ENCODE results near the gene PPP1R2. TPM values are rescaled to one million over a fixed set of nuclear protein-coding genes. Genes with fewer than 3 reads are reported as not detected.
A peak's percentile ranks its signal among the peaks of the same experiment; 100 is the strongest.

Gene PPP1R2
- total and polyA plus RNA-seq, 12 donors = 13.6 to 179 (median 49.5) TPM

GRCh38 chr3:195553268-195553667, 10.1 kb upstream of the PPP1R2 start:
- Histone ChIP-seq H3K27ac (no peak overlapping the region), H3K4me1 (replicated peaks in 1 of 2) (peaks cover 0 to 10% of the 10 kb centered on the region in 2 donors), H3K36me3 (replicated peaks in 1 of 2) (no peaks in the 10 kb centered on the region), H3K9me3 (replicated peaks in 1 of 3) (no peaks in the 10 kb centered on the region), H3K4me3 (no peak overlapping the region), H3K27me3 (no peaks in the 10 kb centered on the region)
- no peak for DNase-seq
- WGBS, 4 donors = 81 to 90% (median 85%) methylated on average over 7 of the region's 7 CpGs
- TF ChIP-seq POLR2A (IDR thresholded peaks at IDR 0.05) (no peak), CTCF (IDR thresholded peaks at IDR 0.05) (no peak)
- intact Hi-C loops (cut with DNase I) = no loop called here

- intact Hi-C loops (cut with DNase I) = no loop called here
- H3K9me3 ChIP-seq (replicated peaks in 1 of 3) = no peaks in the 10 kb centered on the region
- WGBS, 4 donors = 51 to 75% (median 69%) methylated on average over 7 of the region's 7 CpGs
- peaks cover 0 to 2% of the 10 kb centered on the region in 2 donors for H3K4me1 ChIP-seq (replicated peaks in 1 of 2)
- no peak for TF ChIP-seq CTCF (IDR thresholded peaks at IDR 0.05)
- no peak for TF ChIP-seq POLR2A (IDR thresholded peaks at IDR 0.05)
- no peaks in the 10 kb centered on the region for H3K36me3 ChIP-seq (replicated peaks in 1 of 2)
- no peaks in the 10 kb centered on the region for H3K27me3 ChIP-seq
- H3K4me3 ChIP-seq = no peak overlapping the region
- H3K27ac ChIP-seq = no peak overlapping the region
- DNase-seq = peak in 1 of 7 donors; percentile 8
Measured at GRCh38 chr3:195551381-195551978, 8.4 kb upstream of the PPP1R2 start.

GRCh38 chr3:195550723-195551122, 7.6 kb upstream of the PPP1R2 start:
- no peak for TF ChIP-seq POLR2A (IDR thresholded peaks at IDR 0.05)
- TF ChIP-seq CTCF (IDR thresholded peaks at IDR 0.05) = no peak
- no peaks in the 10 kb centered on the region for H3K36me3 ChIP-seq (replicated peaks in 1 of 2)
- H3K27me3 ChIP-seq = no peaks in the 10 kb centered on the region
- no peaks in the 10 kb centered on the region for H3K9me3 ChIP-seq (replicated peaks in 1 of 3)
- intact Hi-C loops (cut with DNase I) = no loop called here
- no peak for DNase-seq
- peaks cover 5 to 6% of the 10 kb centered on the region in 2 donors for H3K4me1 ChIP-seq (replicated peaks in 1 of 2)
- H3K4me3 ChIP-seq = no peak overlapping the region
- 63 to 81% (median 72%) methylated on average over 4 of the region's 4 CpGs for WGBS, 4 donors
- H3K27ac ChIP-seq = no peak overlapping the region

- peaks cover 6 to 9% of the 10 kb centered on the region in 2 donors for H3K4me1 ChIP-seq (replicated peaks in 1 of 2)
- no peak overlapping the region for H3K4me3 ChIP-seq
- DNase-seq = no peak
- no peaks in the 10 kb centered on the region for H3K27me3 ChIP-seq
- no peak overlapping the region for H3K27ac ChIP-seq
- 68 to 82% (median 74%) methylated on average over 9 of the region's 9 CpGs for WGBS, 4 donors
- TF ChIP-seq POLR2A (IDR thresholded peaks at IDR 0.05) (no peak), CTCF (IDR thresholded peaks at IDR 0.05) (no peak)
- H3K9me3 ChIP-seq (replicated peaks in 1 of 3) = no peaks in the 10 kb centered on the region
- no peaks in the 10 kb centered on the region for H3K36me3 ChIP-seq (replicated peaks in 1 of 2)
- intact Hi-C loops (cut with DNase I) = no loop called here
Measured at GRCh38 chr3:195549931-195550519, 6.9 kb upstream of the PPP1R2 start.
